HepG2 (cell line): ENCODE data around the gene EHD1. TPM values are rescaled to one million over a fixed set of nuclear protein-coding genes. Genes with fewer than 3 reads are reported as not detected.
A peak's percentile ranks its signal among the peaks of the same experiment; 100 is the strongest.

Experiments used
- CBX1 ChIP-seq: IDR thresholded peaks from one replicate; pipeline ENCODE4 v1.6.1; 2016; ENCODE audit warnings: antibody characterized with exemption, low read depth
- HNF4G ChIP-seq, 2 experiments: sonication (generic) in 1 of 2; formaldehyde crosslinking in 1 of 2; IDR thresholded peaks; 2 replicates each; pipeline versions ENCODE4 v1.4.0 to v1.6.1; 2011 to 2020; ENCODE audit warnings: borderline replicate concordance in 2 of 2, low read depth in 2 of 2, mild to moderate bottlenecking in 2 of 2, low read length in 1 of 2, missing genetic modification reagents in 1 of 2, moderate library complexity in 1 of 2
- ONECUT2 ChIP-seq: sonication (generic); formaldehyde crosslinking; IDR thresholded peaks from 2 replicates; pipeline ENCODE4 v1.4.0; 2020; ENCODE audit warnings: missing genetic modification reagents
- SP5 ChIP-seq: IDR thresholded peaks from 2 replicates; pipeline ENCODE4 v1.6.1; 2016; ENCODE audit warnings: low read depth, borderline replicate concordance
- ZNF17 ChIP-seq: sonication (generic); formaldehyde crosslinking; IDR thresholded peaks from 2 replicates; pipeline ENCODE4 v1.5.0; 2020; ENCODE audit warnings: mild to moderate bottlenecking, missing genetic modification reagents
- ZNF484 ChIP-seq: sonication (generic); formaldehyde crosslinking; IDR thresholded peaks from 2 replicates; pipeline ENCODE4 v1.5.1; 2020; ENCODE audit warnings: mild to moderate bottlenecking, low read depth, missing genetic modification reagents, borderline replicate concordance
- ZNF850 ChIP-seq: sonication (generic); formaldehyde crosslinking; conservative IDR thresholded peaks from 2 replicates; pipeline ENCODE4 v1.9.0; 2021; ENCODE audit warnings: mild to moderate bottlenecking, missing genetic modification reagents
- polyA plus RNA-seq, 8 experiments: library from polyadenylated mRNA; depleted of rRNA in 3 of 8; stranded (reverse) in 7 of 8; unstranded in 1 of 8; fragments of >200 nt; fragmentation: Illumina TruSeq in 4 of 8; extraction: Trizol in 4 of 8; gene quantifications; 2 replicates each; pipeline versions ENCODE4 v1.2.1 to v1.2.3, GENCODE V29; 2011 to 2016; ENCODE audit warnings: low read depth in 4 of 8, missing spikeins in 1 of 8, mixed read lengths in 1 of 8; ENCODE audit not compliant: insufficient read depth in 1 of 8
- total RNA-seq, 5 experiments: library from RNA; depleted of rRNA; stranded (reverse); fragments of >200 nt; fragmentation: Illumina TruSeq; extraction: Trizol; gene quantifications; 2 replicates each; pipeline ENCODE4 v1.2.3, GENCODE V29; 2016; ENCODE audit warnings: low read depth in 1 of 5
- TF ChIP-seq, protein P1 (sequence below): sonication (generic); formaldehyde crosslinking; IDR thresholded peaks from 2 replicates; pipeline ENCODE4 v1.4.0; 2020; ENCODE audit warnings: missing genetic modification reagents
- TF ChIP-seq, protein P2 (sequence below): sonication (generic); formaldehyde crosslinking; IDR thresholded peaks from 2 replicates; pipeline ENCODE4 v1.5.1; 2020; ENCODE audit warnings: missing genetic modification reagents, mild to moderate bottlenecking, borderline replicate concordance
- TF ChIP-seq, protein P3 (sequence below): sonication (generic); formaldehyde crosslinking; IDR thresholded peaks from 2 replicates; pipeline ENCODE4 v1.4.0; 2020; ENCODE audit warnings: missing genetic modification reagents, low read depth, mild to moderate bottlenecking, borderline replicate concordance
- TF ChIP-seq, protein P4 (sequence below), 2 experiments: sonication (generic) in 1 of 2; formaldehyde crosslinking in 1 of 2; IDR thresholded peaks; 2 replicates each; pipeline versions ENCODE4 v1.6.1 to v1.9.0; 2014 to 2022; ENCODE audit warnings: antibody characterized with exemption in 1 of 2, borderline replicate concordance in 1 of 2, inconsistent platforms in 1 of 2, low read depth in 1 of 2, missing genetic modification reagents in 1 of 2
- TF ChIP-seq, protein P5 (sequence below): sonication (generic); formaldehyde crosslinking; IDR thresholded peaks from 2 replicates; pipeline ENCODE4 v1.5.1; 2020; ENCODE audit warnings: mild to moderate bottlenecking, missing genetic modification reagents, moderate library complexity

Gene EHD1
- total and polyA plus RNA-seq, 2 of the 13 experiments (the other 11 are each of a cell fraction or from before 2014, with no cell fraction given): 23.6 to 26.6 TPM

DNA sequence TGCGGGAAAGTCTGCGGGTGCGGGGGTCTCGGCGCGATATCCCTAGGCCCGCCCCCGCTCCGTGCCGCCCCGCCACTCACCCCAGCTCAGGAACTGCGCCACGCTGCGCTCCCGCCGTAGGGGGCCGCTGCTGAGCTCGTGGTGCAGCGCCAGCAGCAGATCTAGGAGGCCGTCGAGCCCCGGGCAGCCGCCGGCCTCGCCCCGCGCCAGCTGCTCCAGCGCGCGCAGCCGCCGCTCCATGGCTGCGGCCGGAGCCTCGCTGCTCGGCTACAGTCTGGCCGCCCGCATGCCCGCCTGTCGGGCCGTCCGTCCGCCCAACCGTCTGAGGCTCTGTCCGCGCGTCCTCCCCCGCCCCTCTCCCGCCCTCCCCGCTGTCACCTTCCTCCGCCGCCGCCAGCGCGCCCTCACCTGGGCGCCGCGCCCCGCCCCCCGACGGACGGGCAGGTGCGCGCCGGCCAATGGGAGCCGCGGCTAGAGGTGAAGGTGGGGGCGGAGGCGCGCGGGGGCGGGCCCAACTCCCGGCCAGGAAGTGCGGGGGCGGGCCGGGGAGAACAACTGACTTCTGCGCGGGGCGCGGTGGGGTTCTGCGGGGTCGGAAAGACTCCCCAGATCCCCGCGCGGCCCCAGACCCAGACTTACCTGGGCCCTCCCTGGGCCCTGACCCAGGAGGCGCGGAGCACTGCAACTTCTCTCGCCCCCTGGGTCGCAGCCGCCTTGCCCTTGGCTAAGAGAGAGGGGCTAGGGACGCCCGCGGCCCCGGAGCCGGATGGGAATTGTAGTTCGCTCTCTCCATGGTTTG is 33.9 kb downstream of the EHD1 start, which contains the start of gene CDC42BPG (continued):
- no peak for TF ChIP-seq ZNF17
- 0 out of 2 replicates have a peak, but pooled peaks have one; percentile 11 for TF ChIP-seq HNF4G (IDR thresholded peaks at IDR 0.05; ENCODE audit: borderline replicate concordance, low read depth, low read length)
- no peak for TF ChIP-seq HNF4G (CRISPR knock-in tag; IDR thresholded peaks at IDR 0.05; ENCODE audit: borderline replicate concordance, low read depth)
- TF ChIP-seq, protein P1, sequence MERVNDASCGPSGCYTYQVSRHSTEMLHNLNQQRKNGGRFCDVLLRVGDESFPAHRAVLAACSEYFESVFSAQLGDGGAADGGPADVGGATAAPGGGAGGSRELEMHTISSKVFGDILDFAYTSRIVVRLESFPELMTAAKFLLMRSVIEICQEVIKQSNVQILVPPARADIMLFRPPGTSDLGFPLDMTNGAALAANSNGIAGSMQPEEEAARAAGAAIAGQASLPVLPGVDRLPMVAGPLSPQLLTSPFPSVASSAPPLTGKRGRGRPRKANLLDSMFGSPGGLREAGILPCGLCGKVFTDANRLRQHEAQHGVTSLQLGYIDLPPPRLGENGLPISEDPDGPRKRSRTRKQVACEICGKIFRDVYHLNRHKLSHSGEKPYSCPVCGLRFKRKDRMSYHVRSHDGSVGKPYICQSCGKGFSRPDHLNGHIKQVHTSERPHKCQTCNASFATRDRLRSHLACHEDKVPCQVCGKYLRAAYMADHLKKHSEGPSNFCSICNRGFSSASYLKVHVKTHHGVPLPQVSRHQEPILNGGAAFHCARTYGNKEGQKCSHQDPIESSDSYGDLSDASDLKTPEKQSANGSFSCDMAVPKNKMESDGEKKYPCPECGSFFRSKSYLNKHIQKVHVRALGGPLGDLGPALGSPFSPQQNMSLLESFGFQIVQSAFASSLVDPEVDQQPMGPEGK (CRISPR knock-in tag): peak; percentile 12; the same call in 1 of the 2 replicates
- TF ChIP-seq, protein P2, sequence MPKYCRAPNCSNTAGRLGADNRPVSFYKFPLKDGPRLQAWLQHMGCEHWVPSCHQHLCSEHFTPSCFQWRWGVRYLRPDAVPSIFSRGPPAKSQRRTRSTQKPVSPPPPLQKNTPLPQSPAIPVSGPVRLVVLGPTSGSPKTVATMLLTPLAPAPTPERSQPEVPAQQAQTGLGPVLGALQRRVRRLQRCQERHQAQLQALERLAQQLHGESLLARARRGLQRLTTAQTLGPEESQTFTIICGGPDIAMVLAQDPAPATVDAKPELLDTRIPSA (CRISPR knock-in tag): no peak
- 0 out of 2 replicates have a peak, but pooled peaks have one; percentile 1 for TF ChIP-seq ONECUT2
- TF ChIP-seq, protein P3, sequence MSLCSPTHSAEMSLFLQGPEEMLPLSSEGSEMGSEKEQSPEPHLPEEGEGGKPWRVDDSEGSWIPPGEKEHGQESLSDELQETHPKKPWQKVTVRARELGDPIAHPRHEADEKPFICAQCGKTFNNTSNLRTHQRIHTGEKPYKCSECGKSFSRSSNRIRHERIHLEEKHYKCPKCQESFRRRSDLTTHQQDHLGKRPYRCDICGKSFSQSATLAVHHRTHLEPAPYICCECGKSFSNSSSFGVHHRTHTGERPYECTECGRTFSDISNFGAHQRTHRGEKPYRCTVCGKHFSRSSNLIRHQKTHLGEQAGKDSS (CRISPR knock-in tag): peak; percentile 70; the same call in 1 of the 2 replicates
- no peak for TF ChIP-seq ZNF484 (CRISPR knock-in tag)
- TF ChIP-seq, protein P4, sequence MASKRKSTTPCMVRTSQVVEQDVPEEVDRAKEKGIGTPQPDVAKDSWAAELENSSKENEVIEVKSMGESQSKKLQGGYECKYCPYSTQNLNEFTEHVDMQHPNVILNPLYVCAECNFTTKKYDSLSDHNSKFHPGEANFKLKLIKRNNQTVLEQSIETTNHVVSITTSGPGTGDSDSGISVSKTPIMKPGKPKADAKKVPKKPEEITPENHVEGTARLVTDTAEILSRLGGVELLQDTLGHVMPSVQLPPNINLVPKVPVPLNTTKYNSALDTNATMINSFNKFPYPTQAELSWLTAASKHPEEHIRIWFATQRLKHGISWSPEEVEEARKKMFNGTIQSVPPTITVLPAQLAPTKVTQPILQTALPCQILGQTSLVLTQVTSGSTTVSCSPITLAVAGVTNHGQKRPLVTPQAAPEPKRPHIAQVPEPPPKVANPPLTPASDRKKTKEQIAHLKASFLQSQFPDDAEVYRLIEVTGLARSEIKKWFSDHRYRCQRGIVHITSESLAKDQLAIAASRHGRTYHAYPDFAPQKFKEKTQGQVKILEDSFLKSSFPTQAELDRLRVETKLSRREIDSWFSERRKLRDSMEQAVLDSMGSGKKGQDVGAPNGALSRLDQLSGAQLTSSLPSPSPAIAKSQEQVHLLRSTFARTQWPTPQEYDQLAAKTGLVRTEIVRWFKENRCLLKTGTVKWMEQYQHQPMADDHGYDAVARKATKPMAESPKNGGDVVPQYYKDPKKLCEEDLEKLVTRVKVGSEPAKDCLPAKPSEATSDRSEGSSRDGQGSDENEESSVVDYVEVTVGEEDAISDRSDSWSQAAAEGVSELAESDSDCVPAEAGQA (IDR thresholded peaks at IDR 0.05; ENCODE audit: low read depth): no peak
- TF ChIP-seq, protein P4 (CRISPR knock-in tag; IDR thresholded peaks at IDR 0.05; ENCODE audit: borderline replicate concordance): no peak
- 0 out of 2 replicates have a peak, but pooled peaks have one; percentile 3 for TF ChIP-seq SP5 (CRISPR knock-in tag)
- TF ChIP-seq, protein P5, sequence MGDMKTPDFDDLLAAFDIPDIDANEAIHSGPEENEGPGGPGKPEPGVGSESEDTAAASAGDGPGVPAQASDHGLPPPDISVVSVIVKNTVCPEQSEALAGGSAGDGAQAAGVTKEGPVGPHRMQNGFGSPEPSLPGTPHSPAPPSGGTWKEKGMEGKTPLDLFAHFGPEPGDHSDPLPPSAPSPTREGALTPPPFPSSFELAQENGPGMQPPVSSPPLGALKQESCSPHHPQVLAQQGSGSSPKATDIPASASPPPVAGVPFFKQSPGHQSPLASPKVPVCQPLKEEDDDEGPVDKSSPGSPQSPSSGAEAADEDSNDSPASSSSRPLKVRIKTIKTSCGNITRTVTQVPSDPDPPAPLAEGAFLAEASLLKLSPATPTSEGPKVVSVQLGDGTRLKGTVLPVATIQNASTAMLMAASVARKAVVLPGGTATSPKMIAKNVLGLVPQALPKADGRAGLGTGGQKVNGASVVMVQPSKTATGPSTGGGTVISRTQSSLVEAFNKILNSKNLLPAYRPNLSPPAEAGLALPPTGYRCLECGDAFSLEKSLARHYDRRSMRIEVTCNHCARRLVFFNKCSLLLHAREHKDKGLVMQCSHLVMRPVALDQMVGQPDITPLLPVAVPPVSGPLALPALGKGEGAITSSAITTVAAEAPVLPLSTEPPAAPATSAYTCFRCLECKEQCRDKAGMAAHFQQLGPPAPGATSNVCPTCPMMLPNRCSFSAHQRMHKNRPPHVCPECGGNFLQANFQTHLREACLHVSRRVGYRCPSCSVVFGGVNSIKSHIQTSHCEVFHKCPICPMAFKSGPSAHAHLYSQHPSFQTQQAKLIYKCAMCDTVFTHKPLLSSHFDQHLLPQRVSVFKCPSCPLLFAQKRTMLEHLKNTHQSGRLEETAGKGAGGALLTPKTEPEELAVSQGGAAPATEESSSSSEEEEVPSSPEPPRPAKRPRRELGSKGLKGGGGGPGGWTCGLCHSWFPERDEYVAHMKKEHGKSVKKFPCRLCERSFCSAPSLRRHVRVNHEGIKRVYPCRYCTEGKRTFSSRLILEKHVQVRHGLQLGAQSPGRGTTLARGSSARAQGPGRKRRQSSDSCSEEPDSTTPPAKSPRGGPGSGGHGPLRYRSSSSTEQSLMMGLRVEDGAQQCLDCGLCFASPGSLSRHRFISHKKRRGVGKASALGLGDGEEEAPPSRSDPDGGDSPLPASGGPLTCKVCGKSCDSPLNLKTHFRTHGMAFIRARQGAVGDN (CRISPR knock-in tag): peak; percentile 70
- no peak for TF ChIP-seq ZNF850 (CRISPR knock-in tag)
- no peak for TF ChIP-seq CBX1
